WTC11 (cell line): ENCODE results near the gene RNF43.
"Not testable (repeated sequence)": the region's sequence is repeated elsewhere in the genome, so short reads cannot be mapped to it uniquely, and the experiment has no call there.

Experiments used
- CBFB ChIP-seq: sonication (generic); formaldehyde crosslinking; IDR thresholded peaks from 2 replicates; pipeline ENCODE4 v1.8.1; 2022; ENCODE audit warnings: mild to moderate bottlenecking, low read depth, missing genetic modification reagents
- CTCF ChIP-seq: fragments of 200-600 bp; IDR thresholded peaks from 2 replicates; pipeline ENCODE4 v1.8.0; 2022; ENCODE audit warnings: antibody characterized with exemption
- ERG ChIP-seq: fragments of 250-450 bp; sonication (Bioruptor Pico); IDR thresholded peaks from 2 replicates; pipeline ENCODE4 v1.8.0; 2021; ENCODE audit warnings: mild to moderate bottlenecking
- JUN ChIP-seq: sonication (generic); formaldehyde crosslinking; IDR thresholded peaks from 2 replicates; pipeline ENCODE4 v1.8.0; 2023; ENCODE audit warnings: mild to moderate bottlenecking, missing genetic modification reagents
- NR1H2 ChIP-seq: sonication (generic); formaldehyde crosslinking; IDR thresholded peaks from 2 replicates; pipeline ENCODE4 v1.9.0; 2021; ENCODE audit warnings: mild to moderate bottlenecking, moderate library complexity, missing genetic modification reagents
- NR2C2 ChIP-seq: sonication (generic); formaldehyde crosslinking; IDR thresholded peaks from 2 replicates; pipeline ENCODE4 v1.8.0; 2022; ENCODE audit warnings: mild to moderate bottlenecking, missing genetic modification reagents
- TF ChIP-seq, protein P1 (sequence below): sonication (generic); formaldehyde crosslinking; IDR thresholded peaks from 2 replicates; pipeline ENCODE4 v1.8.1; 2023; ENCODE audit warnings: mild to moderate bottlenecking, missing genetic modification reagents, moderate library complexity

DNA sequence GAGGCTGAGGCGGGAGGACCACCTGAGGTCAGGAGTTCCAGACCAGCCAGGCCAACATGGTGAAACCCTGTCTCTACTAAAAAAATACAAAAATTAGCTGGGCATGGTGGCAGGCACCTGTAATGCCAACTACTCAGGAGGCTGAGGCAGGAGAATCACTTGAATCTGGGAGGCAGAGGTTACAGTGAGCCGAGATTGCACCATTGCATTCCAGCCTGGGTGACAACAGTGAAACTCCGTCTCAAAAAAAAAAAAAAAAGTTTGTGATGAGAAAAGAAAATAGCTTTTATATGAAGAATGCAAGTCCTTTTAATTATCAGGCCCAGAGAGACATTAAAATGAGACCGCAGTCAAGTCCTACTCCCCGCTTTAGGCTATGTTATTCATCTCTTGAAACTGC, 19.9 kb downstream of the RNF43 start:
- not testable (repeated sequence) for TF ChIP-seq CBFB; NR1H2 (CRISPR knock-in tag); CTCF; ERG (CRISPR knock-in tag); JUN (CRISPR knock-in tag); NR2C2 (CRISPR knock-in tag)
- TF ChIP-seq, protein P1, sequence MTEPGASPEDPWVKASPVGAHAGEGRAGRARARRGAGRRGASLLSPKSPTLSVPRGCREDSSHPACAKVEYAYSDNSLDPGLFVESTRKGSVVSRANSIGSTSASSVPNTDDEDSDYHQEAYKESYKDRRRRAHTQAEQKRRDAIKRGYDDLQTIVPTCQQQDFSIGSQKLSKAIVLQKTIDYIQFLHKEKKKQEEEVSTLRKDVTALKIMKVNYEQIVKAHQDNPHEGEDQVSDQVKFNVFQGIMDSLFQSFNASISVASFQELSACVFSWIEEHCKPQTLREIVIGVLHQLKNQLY (CRISPR knock-in tag): not testable (repeated sequence)
